Osteocyte (in vitro differentiated cells): ENCODE measurements around the gene NBAS. TPM values are rescaled to one million over a fixed set of nuclear protein-coding genes. Genes with fewer than 3 reads are reported as not detected.
A peak's percentile ranks its signal among the peaks of the same experiment; 100 is the strongest.

ENCODE experiments used
- DNase-seq: peaks from one replicate; pipeline ENCODE4 v3.0.0; 2021; ENCODE audit warnings: mixed read lengths; ENCODE audit not compliant: unreplicated experiment; ENCODE audit errors: extremely low spot score
- H3K27ac Mint-ChIP-seq: one replicate; pipeline ENCODE4 v1.8.0; 2021; ENCODE audit warnings: mild to moderate bottlenecking, mixed read lengths; ENCODE audit not compliant: unreplicated experiment
- H3K27me3 Mint-ChIP-seq: one replicate; pipeline ENCODE4 v1.8.0; 2021; ENCODE audit warnings: mixed read lengths; ENCODE audit not compliant: unreplicated experiment
- H3K36me3 Mint-ChIP-seq: one replicate; pipeline ENCODE4 v1.8.0; 2021; ENCODE audit warnings: mixed read lengths; ENCODE audit not compliant: unreplicated experiment
- H3K4me1 Mint-ChIP-seq: one replicate; pipeline ENCODE4 v1.8.0; 2021; ENCODE audit warnings: mixed read lengths; ENCODE audit not compliant: unreplicated experiment
- H3K4me3 Mint-ChIP-seq: one replicate; pipeline ENCODE4 v1.8.0; 2021; ENCODE audit warnings: mild to moderate bottlenecking, moderate library complexity, mixed read lengths; ENCODE audit not compliant: unreplicated experiment
- H3K9me3 Mint-ChIP-seq: one replicate; pipeline ENCODE4 v1.8.0; 2021; ENCODE audit warnings: mixed read lengths; ENCODE audit not compliant: unreplicated experiment
- CTCF ChIP-seq: fragments of 200-600 bp; sonication (generic); IDR thresholded peaks from 2 replicates; pipeline ENCODE4 v1.5.0; 2021; ENCODE audit warnings: antibody characterized with exemption, mild to moderate bottlenecking, moderate library complexity
- total RNA-seq: library from RNA; stranded (reverse); gene quantifications from 2 replicates; pipeline ENCODE4 v1.2.1, GENCODE V29; 2021

The NBAS gene
- total RNA-seq, 1 donor from 2014 or later: 43.6 TPM

- H3K9me3 Mint-ChIP-seq: no peaks in the 10 kb centered on the region
- no peak for TF ChIP-seq CTCF
- peaks cover 10% of the 10 kb centered on the region for H3K36me3 Mint-ChIP-seq
- H3K4me1 Mint-ChIP-seq: peaks cover 26% of the 10 kb centered on the region
- peak overlapping the region; percentile 91 for H3K27ac Mint-ChIP-seq
- no peak for DNase-seq
- no peaks in the 10 kb centered on the region for H3K27me3 Mint-ChIP-seq
- peak overlapping the region; percentile 52 for H3K4me3 Mint-ChIP-seq
Measured at GRCh38 chr2:15170070-15170775, 390.9 kb downstream of the NBAS start.

- no peak for TF ChIP-seq CTCF
- no peaks in the 10 kb centered on the region for H3K27me3 Mint-ChIP-seq
- peak overlapping the region; percentile 91 for H3K27ac Mint-ChIP-seq
- peaks cover 8% of the 10 kb centered on the region for H3K36me3 Mint-ChIP-seq
- H3K4me1 Mint-ChIP-seq: peaks cover 26% of the 10 kb centered on the region
- no peak for DNase-seq
- H3K4me3 Mint-ChIP-seq: peak overlapping the region; percentile 52
- no peaks in the 10 kb centered on the region for H3K9me3 Mint-ChIP-seq
Measured at GRCh38 chr2:15169326-15170069, 391.6 kb downstream of the NBAS start.

- TF ChIP-seq CTCF: no peak
- no peak overlapping the region for H3K4me3 Mint-ChIP-seq
- H3K4me1 Mint-ChIP-seq: peaks cover 26% of the 10 kb centered on the region
- DNase-seq: no peak
- no peaks in the 10 kb centered on the region for H3K9me3 Mint-ChIP-seq
- no peak overlapping the region for H3K27ac Mint-ChIP-seq
- peaks cover 8% of the 10 kb centered on the region for H3K36me3 Mint-ChIP-seq
- H3K27me3 Mint-ChIP-seq: no peaks in the 10 kb centered on the region
Measured at GRCh38 chr2:15168116-15168515, 393.0 kb downstream of the NBAS start.

GRCh38 chr2:15166878-15167277, 394.3 kb downstream of the NBAS start:
- H3K27ac Mint-ChIP-seq: no peak overlapping the region

More at GRCh38 chr2:15166878-15167277, 394.3 kb downstream of the NBAS start:
- Mint-ChIP-seq H3K36me3 (peaks cover 8% of the 10 kb centered on the region), H3K4me1 (peaks cover 26% of the 10 kb centered on the region), H3K4me3 (no peak overlapping the region), H3K9me3 (no peaks in the 10 kb centered on the region), H3K27me3 (no peaks in the 10 kb centered on the region)
- no peak for DNase-seq
- no peak for TF ChIP-seq CTCF
